GM12875 (cell line): Measurements from ENCODE around the gene PUS7L.
A peak's percentile ranks its signal among the peaks of the same experiment; 100 is the strongest.
"Not testable (repeated sequence)": the region's sequence is repeated elsewhere in the genome, so short reads cannot be mapped to it uniquely, and the experiment has no call there.

Source experiments
- H3K4me3 ChIP-seq: one replicate; pipeline ENCODE4 v1.5.1; 2011; ENCODE audit warnings: low read depth, low read length, control low read depth
- TF ChIP-seq, protein P1 (sequence below): IDR thresholded peaks from 2 replicates; pipeline ENCODE4 v1.5.1; 2011; ENCODE audit warnings: low read depth, mild to moderate bottlenecking, control low read depth, inconsistent platforms, low read length, moderate library complexity, borderline replicate concordance; ENCODE audit not compliant: insufficient read depth

The PUS7L gene

GRCh38 chr12:43762596-43762995 is 4.0 kb upstream of the PUS7L start:
- TF ChIP-seq, protein P1, sequence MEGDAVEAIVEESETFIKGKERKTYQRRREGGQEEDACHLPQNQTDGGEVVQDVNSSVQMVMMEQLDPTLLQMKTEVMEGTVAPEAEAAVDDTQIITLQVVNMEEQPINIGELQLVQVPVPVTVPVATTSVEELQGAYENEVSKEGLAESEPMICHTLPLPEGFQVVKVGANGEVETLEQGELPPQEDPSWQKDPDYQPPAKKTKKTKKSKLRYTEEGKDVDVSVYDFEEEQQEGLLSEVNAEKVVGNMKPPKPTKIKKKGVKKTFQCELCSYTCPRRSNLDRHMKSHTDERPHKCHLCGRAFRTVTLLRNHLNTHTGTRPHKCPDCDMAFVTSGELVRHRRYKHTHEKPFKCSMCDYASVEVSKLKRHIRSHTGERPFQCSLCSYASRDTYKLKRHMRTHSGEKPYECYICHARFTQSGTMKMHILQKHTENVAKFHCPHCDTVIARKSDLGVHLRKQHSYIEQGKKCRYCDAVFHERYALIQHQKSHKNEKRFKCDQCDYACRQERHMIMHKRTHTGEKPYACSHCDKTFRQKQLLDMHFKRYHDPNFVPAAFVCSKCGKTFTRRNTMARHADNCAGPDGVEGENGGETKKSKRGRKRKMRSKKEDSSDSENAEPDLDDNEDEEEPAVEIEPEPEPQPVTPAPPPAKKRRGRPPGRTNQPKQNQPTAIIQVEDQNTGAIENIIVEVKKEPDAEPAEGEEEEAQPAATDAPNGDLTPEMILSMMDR = no peak
- H3K4me3 ChIP-seq = no peak overlapping the region

DNA sequence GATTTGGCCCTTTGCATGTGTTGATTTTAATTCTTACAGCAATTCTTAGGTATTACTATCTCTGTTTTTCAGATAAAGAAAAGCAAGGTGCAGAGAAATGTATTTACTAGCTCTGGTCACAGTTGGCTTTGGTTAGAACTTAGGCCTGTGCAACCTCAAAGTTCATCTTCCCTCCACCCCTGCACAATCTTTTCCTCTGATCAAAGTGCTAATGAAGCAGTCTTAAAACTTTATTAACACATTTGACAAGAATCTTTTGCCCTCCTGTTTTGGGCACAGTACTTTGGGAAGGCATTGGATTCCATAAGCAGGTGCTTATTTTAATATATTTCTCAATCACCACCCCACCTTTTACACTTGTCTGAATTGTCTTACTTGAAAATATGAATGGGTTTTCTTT is 2.9 kb upstream of the PUS7L start:
- H3K4me3 ChIP-seq = no peak overlapping the region
- TF ChIP-seq, protein P1 = no peak

- H3K4me3 ChIP-seq = peak overlapping the region; percentile 85
Measured at GRCh38 chr12:43760396-43760795, 1.8 kb upstream of the PUS7L start.

DNA sequence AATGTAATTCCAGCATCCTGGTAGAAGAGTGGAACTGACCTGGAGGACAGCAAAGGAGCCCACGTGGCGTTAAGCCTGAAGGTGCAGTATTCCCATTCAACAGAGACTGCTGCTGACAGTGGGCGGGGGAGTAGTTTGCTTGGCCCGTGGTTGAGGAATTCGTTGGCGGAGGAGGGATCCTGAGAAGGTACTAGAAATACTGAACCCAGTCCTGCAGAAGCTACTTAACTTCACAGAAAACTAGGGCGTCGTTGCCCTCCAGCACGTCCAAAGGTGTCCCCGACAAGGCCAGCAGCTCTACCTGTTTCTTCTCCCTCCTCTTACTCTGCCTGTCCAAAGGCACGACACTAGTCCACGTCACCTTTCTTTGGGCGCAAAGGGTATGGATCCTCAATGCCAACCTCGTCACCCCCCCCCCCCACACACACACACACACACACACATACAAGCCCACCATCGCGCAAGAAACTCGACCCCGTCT is 303 bp downstream of the PUS7L start:
- H3K4me3 ChIP-seq = peak overlapping the region; percentile 85
- TF ChIP-seq, protein P1 = no peak

More at GRCh38 chr12:43760396-43760795, 1.8 kb upstream of the PUS7L start:
- TF ChIP-seq, protein P1 = no peak

DNA sequence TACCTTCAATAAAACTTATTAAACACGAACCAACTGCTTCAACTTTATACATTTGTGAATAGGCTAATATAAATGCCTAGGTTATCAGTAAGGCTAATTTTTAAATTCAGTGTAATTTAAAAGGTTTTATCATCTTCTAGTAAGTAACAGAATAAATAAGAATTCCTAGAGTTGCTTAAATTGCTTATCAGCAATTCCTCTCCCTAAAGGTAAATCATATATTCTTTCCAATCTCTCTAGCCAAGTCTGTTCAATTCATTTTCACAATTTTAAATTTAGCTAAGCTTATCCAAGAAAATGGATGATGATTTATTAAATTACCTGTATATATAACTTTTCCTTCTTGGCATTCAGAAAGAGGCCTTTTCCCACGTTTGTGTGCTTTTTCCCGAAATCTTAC is 4.6 kb downstream of the PUS7L start:
- H3K4me3 ChIP-seq = no peak overlapping the region
- TF ChIP-seq, protein P1 = no peak

DNA sequence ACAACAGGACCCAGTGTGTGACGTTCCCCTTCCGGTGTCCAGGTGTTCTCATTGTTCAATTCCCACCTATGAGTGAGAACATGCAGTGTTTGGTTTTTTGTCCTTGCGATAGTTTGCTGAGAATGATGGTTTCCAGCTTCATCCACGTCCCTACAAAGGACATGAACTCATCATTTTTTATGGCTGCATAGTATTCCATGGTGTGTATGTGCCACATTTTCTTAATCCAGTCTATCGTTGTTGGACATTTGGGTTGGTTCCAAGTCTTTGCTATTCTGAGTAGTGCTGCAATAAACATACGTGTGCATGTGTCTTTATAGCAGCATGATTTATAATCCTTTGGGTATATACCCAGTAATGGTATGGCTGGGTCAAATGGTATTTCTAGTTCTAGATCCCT is 7.2 kb downstream of the PUS7L start:
- not testable (repeated sequence) for H3K4me3 ChIP-seq

DNA sequence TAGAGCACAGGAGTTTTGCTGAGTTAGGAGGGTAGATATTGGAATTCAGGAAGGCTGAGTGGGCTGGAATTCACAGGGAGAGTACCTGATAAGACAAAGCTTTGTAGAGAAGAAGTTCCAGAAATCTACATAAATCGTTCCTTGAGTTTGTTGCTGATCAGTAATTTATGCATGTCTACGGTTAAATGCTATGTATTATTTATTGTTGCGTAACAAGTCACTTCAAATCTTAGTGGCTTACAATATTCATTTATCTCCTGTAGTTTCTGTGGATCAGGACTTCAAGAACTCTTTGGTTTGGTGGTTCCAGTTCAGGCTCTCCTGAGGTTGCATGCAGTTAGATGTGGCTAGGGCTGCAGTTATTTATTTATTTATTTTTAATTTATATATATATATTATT is 7.8 kb downstream of the PUS7L start:
- H3K4me3 ChIP-seq = no peak overlapping the region
- TF ChIP-seq, protein P1 = no peak

DNA sequence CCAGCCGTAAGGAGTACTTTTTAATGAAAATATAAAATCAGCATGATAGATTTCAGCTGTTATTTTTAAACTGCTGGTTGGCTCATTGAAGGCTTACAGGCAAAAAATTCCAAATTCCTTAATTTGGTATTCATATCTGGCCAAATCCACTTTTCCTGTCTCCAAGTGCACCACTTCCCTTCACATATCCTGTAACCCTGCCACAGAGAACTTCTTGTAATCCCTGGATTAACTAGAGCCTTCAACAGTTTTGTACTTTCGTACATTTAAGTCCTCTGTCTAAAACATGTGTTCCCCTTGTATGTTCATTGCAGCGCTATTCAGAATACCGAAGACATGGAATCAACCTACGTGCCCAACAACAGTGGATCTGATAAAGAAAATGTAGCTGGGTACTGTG is 9.6 kb downstream of the PUS7L start:
- no peak overlapping the region for H3K4me3 ChIP-seq
- TF ChIP-seq, protein P1 = no peak
